SIG-M5 treated with dmso at 0.1 percent for 504 hours (cell line): ENCODE results near the gene DHRS3.
"Not testable (repeated sequence)": the region's sequence is repeated elsewhere in the genome, so short reads cannot be mapped to it uniquely, and the experiment has no call there.

ENCODE experiments used
- DNase-seq: peaks from one replicate; lab custom pipeline; 2025; ENCODE audit not compliant: unreplicated experiment; lab: John Stamatoyannopoulos, UW

The DHRS3 gene

GRCh38 chr1:12617901-12618660 is at the start of gene DHRS3:
Gene DHRS3 (minus strand): TSS chr1:12618210. CDS start chr1:12617348, 862 bp downstream.
- DNase-seq, result peak; percentile 83

DNA sequence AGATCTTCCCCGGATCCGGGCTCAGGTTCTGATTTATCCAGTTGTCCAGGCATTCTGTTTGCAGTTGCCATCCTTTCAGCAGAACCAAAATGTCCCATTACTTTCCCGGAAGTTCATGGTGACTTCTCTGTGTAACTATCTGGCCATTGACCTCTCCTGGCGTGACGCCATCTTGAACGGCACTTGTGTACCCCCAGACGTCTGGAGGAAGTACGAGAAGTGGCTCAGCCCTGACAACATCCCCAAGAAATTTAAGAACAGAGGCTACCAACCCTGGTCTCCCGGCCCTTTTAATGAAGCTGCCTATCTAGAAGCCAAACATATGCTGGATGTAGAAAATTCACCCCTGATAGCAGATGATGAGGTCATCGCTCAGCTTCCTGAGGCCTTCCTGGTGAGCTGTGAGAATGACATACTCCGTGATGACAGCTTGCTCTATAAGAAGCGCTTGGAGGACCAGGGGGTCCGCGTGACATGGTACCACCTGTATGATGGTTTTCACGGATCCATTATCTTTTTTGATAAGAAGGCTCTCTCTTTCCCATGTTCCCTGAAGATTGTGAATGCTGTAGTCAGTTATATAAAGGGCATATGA is 48.2 kb upstream of the DHRS3 start:
- DNase-seq, result no peak

GRCh38 chr1:12665511-12665910 is 47.5 kb upstream of the DHRS3 start:
- DNase-seq, result no peak

DNA sequence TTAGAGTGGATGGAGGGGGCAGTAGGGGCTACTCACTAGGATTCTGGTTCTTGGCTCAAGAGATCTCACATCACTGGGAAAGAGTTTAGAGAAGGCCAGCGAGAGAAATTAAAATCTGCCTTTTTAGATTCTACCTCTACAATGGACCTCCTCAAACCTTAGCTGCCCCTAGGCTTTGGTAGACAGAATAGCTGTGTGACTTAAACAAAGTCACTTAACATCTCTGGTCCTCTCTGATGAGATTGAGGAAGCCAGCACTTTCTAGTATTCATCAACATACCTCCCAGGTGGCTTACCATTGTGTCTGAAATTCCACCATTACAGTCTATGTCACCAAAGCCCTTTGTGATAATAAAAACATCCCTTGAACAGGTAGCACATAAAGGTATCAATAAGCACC is 44.5 kb upstream of the DHRS3 start:
- DNase-seq, result no peak

GRCh38 chr1:12661606-12662219 is 43.7 kb upstream of the DHRS3 start:
- no peak for DNase-seq

DNA sequence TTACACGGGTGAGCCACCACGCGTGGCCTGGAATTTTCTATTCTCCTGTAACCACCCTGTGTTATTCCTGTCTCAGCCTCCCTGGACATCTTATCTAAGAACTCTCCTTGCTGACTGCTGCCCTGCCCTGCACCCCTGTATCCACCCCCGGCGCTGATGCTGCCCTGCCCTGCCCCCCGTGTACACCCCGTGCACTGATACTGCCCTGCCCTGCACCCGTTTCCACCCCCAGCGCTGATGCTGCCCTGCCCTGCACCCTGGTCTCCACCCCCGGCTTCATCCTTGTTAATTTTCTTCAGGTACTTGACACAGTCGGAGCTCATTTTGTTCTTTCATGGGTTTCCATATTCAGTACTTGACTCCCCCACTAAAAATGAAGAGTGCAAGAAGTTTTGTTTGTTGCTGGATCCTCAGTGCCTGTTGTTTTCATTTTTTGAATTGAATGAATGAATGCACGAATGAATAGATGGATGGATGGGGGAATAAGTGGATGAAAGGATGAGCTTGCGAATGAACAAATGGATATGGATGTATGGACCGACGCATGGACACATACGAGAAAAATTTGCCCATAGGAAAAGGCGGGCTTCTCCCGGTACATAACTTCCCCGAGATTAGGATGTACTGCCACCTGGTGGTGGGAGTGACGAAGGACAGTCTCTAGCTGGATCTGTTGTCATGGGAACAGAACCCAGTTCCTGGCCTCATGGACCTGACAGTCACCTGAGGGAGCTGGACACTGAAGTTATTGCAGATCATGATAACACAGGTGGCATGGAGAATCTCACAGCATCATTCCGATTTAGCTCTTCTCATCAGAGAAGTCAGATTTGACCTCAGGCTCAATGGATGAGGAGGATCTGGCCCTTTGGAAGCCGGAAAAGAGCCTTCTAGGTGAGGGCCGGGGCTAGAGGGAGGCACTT is 40.8 kb upstream of the DHRS3 start:
- DNase-seq, result peak; percentile 28

DNA sequence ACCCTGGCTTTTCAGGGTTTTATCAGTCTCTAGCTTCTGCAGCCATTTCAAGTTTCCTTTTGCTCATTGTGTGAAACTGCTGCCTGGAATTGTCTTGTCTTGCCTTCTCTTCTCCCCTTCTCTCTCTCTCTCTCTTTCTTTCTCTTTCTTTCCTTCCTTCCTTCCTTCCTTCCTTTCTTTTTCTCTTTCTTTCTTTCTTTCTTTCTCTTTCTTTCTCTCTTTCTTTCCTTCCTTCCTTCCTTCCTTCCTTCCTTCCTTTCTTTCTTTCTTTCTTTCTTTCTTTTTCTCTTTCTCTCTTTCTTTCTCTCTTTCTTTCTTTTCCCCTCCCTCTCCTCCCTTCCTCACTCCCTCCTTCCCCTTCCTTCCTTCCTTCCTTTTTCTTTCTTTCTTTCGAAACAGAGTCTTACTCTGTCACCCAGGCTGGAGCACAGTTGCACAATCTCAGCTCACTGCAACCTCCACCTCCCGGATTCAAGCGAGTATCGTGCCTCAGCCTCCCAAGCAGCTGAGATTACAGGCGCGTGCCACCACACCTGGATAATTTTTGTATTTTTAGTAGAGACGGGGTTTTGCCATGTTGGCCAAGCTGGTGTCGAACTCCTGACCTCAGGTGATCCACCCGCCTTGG is 40.0 kb upstream of the DHRS3 start:
- not testable (repeated sequence) for DNase-seq

GRCh38 chr1:12657060-12657884 is 39.3 kb upstream of the DHRS3 start:
- no peak for DNase-seq

- DNase-seq, result no peak
These were observed 38.6 kb upstream of the DHRS3 start for GRCh38 chr1:12656575-12656974.

GRCh38 chr1:12654657-12655056 is 36.6 kb upstream of the DHRS3 start:
- no peak for DNase-seq

DNA sequence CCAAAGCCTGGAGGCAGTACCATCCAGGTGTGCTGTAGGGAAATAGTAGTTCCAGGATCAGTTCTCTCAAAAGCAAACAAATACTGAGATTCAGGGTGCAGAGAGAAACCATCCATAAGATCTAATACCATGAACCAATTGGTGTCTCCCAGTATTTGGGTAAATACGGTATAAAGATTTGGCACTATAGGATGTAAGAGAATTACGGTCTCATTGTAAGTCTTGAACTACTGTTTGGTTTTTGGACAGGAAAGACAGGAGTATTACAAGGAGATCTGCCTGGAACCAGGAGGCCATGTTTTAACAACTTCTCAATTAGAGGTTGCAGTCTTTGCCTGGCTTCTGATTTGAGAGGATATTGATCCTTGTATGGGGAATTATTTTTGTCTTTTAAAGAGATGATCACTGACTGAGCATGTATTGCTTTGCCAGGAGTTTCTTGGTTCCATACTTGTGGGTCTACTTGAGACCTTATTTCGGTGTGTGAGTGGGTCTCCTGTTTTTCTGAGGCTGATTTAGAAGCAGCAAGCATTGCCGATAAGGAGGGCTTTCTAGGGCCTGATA is 36.1 kb upstream of the DHRS3 start:
- no peak for DNase-seq

- no peak for DNase-seq
These were observed 32.0 kb upstream of the DHRS3 start for GRCh38 chr1:12649971-12650421.

DNA sequence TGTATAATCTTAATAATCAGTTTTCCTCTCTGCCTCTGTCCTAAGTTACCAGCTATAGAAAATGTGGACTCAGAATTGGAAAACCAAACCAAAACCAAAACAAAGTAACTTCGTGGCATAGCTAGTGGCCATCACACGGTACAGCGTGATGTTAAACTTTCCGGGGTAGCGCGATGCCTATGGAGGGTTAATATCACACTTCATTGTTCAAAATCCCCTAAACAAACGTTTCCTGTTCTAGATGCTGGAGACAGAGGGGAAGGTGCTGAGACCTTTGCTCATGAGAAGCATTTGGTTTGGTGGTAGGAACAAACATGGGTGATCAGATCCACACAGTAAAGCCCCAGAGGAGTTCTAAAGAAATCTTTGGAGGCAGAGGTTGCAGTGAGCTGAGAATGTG is 30.7 kb upstream of the DHRS3 start:
- no peak for DNase-seq

GRCh38 chr1:12645401-12645800 is 27.4 kb upstream of the DHRS3 start:
- DNase-seq, result not testable (repeated sequence)

DNA sequence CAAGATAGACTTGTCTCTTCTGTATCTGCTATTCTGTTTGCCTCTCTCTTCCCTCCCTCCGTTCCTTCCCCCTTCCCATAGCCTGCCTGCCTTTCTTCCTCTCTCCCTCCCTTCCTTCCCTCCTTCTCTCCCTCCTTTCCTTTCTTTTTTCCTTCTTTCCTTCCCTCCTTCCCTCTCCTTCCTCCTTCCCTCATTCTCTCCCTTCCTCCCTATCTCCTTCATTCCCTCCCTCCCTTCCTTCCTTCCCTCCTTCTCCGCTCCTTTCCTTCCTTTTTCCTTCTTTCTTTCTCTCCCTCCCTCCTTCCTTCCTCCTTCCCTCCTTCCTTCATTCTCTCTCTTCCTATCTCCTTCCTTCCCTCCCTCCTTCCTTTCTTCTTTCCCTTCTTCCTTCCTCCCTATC is 26.8 kb upstream of the DHRS3 start:
- no peak for DNase-seq

GRCh38 chr1:12644237-12644636 is 26.2 kb upstream of the DHRS3 start:
- no peak for DNase-seq

GRCh38 chr1:12643785-12644184 is 25.8 kb upstream of the DHRS3 start, which contains the start of gene AADACL4:
Gene AADACL4 (plus strand): TSS chr1:12644085. CDS start chr1:12644547, 462 bp downstream.
- no peak for DNase-seq

GRCh38 chr1:12643079-12643478 is 25.1 kb upstream of the DHRS3 start:
- no peak for DNase-seq

DNA sequence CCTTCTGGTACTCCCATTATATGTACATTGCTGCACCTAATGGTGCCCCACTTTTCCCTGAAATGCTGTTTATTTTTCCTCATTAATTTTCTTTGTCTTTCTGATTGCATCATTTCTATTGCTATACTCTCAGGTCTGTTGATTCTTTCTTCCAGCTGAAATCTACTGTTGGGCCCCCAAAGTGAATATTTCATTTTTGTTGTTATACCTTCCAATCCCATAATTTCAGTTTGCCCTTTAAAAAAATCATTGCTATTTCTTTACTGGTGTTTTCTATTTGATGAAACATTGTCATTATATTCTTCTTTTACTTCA is 22.9 kb upstream of the DHRS3 start:
- no peak for DNase-seq
